HL-60 (cell line): ENCODE results near the gene TOP3B.

Experiments used
- POLR2AphosphoS5 ChIP-seq: IDR thresholded peaks from 2 replicates; pipeline ENCODE4 v1.6.1; 2012; ENCODE audit warnings: low read depth
- REST ChIP-seq: IDR thresholded peaks from 2 replicates; pipeline ENCODE4 v1.6.1; 2012; ENCODE audit warnings: low read depth; ENCODE audit not compliant: insufficient replicate concordance
- SPI1 ChIP-seq: IDR thresholded peaks from 2 replicates; pipeline ENCODE4 v1.6.1; 2012; ENCODE audit warnings: low read depth, mild to moderate bottlenecking, borderline replicate concordance
- TF ChIP-seq, protein P1 (sequence below): IDR thresholded peaks from one replicate; pipeline ENCODE4 v1.5.1; 2011; ENCODE audit warnings: low read length, control low read depth, inconsistent platforms; ENCODE audit not compliant: insufficient read depth

DNA sequence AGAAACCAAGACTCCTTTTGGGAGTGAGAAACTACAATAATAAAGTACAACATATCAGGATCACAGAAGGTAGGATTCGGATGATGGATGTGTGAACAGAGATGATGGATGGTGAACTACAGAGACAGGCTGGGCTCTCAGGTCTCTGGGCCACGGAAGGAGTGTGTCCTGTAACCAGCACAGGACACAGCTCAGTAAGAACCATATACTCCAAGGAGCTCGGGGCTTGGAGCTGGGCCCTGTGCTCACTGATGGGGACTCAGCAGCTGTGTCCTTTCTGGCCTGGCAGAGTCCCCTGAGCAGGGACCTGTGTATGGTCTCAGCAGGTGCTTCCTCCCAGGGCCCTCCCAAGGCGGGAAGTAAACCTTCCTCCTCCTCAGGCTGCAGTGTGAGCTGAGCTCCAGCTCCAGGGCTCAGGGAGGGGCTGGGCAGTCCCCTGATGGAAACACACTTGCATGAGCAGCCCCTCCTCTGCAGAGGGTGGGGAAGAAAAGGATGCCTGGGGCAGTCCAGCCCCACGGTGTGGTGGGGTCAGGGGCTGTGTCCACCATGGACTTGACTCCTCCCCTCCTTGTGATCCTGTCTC is 39.8 kb upstream of the TOP3B start:
- TF ChIP-seq, protein P1, sequence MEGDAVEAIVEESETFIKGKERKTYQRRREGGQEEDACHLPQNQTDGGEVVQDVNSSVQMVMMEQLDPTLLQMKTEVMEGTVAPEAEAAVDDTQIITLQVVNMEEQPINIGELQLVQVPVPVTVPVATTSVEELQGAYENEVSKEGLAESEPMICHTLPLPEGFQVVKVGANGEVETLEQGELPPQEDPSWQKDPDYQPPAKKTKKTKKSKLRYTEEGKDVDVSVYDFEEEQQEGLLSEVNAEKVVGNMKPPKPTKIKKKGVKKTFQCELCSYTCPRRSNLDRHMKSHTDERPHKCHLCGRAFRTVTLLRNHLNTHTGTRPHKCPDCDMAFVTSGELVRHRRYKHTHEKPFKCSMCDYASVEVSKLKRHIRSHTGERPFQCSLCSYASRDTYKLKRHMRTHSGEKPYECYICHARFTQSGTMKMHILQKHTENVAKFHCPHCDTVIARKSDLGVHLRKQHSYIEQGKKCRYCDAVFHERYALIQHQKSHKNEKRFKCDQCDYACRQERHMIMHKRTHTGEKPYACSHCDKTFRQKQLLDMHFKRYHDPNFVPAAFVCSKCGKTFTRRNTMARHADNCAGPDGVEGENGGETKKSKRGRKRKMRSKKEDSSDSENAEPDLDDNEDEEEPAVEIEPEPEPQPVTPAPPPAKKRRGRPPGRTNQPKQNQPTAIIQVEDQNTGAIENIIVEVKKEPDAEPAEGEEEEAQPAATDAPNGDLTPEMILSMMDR = no peak
- TF ChIP-seq REST (no peak), POLR2AphosphoS5 (no peak), SPI1 (no peak)
